K562 (cell line): ENCODE measurements around the gene KRTAP9-7.

Experiments
- ELF1 ChIP-seq: fragments of 200-800 bp; sonication (Bioruptor generic); IDR thresholded peaks from 2 replicates; pipeline ENCODE4 v1.6.1; 2016; ENCODE audit warnings: missing genetic modification characterization, missing compliant biosample characterization
- POLR2A ChIP-seq: fragments of 450-650 bp; conservative IDR thresholded peaks from 2 replicates; pipeline ENCODE4 v1.6.1; 2016
- RCOR1 ChIP-seq, 2 experiments: IDR thresholded peaks; 2 replicates each; pipeline ENCODE4 v1.6.1; 2012; ENCODE audit warnings: low read depth in 2 of 2, low read length in 2 of 2, borderline replicate concordance in 1 of 2, improper control_type of control experiment in 1 of 2
- SIN3A ChIP-seq, 2 experiments: fragments of 150-350 bp in 1 of 2; IDR thresholded peaks; 2 replicates each; pipeline ENCODE4 v1.6.1; 2011 to 2016; ENCODE audit warnings: borderline replicate concordance in 2 of 2, low read depth in 2 of 2, low read length in 2 of 2, mild to moderate bottlenecking in 2 of 2, moderate library complexity in 2 of 2; ENCODE audit not compliant: control insufficient read depth in 1 of 2
- TCF7L2 ChIP-seq: fragments of 150-350 bp; IDR thresholded peaks from 2 replicates; pipeline ENCODE4 v1.6.1; 2016; ENCODE audit warnings: low read depth, mild to moderate bottlenecking, low read length, moderate library complexity
- YY1 ChIP-seq, 3 experiments: IDR thresholded peaks; 2 replicates each; pipeline ENCODE4 v1.6.1; 2011; ENCODE audit warnings: low read length in 2 of 3, mild to moderate bottlenecking in 2 of 3, moderate library complexity in 2 of 3, borderline replicate concordance in 1 of 3, control low read depth in 1 of 3, low read depth in 1 of 3; ENCODE audit not compliant: insufficient read depth in 3 of 3, insufficient replicate concordance in 2 of 3, control insufficient read depth in 1 of 3, insufficient read length in 1 of 3; ENCODE audit errors: extremely low read depth in 1 of 3
- ZC3H8 ChIP-seq: fragments of 450-650 bp; IDR thresholded peaks from 2 replicates; pipeline ENCODE4 v1.6.1; 2017
- ZNF785 ChIP-seq: fragments of 250-450 bp; sonication (Bioruptor Pico); IDR thresholded peaks from 2 replicates; pipeline ENCODE4 v1.4.0; 2020; ENCODE audit warnings: mild to moderate bottlenecking

- TF ChIP-seq TCF7L2: no peak
- TF ChIP-seq ELF1 (tag): no peak
- no peak for TF ChIP-seq ZNF785 (CRISPR knock-in tag)
- no peak for TF ChIP-seq RCOR1 (IDR thresholded peaks at IDR 0.05; ENCODE audit: borderline replicate concordance in 1 of 2, low read depth in 2 of 2, low read length in 2 of 2)
- TF ChIP-seq YY1 (IDR thresholded peaks at IDR 0.05; ENCODE audit: borderline replicate concordance in 1 of 3, control insufficient read depth in 1 of 3, extremely low read depth in 1 of 3, insufficient read depth in 3 of 3, insufficient read length in 1 of 3, insufficient replicate concordance in 2 of 3, low read depth in 1 of 3, low read length in 2 of 3): no peak
- TF ChIP-seq POLR2A: no peak
- TF ChIP-seq ZC3H8: no peak
- no peak for TF ChIP-seq SIN3A (IDR thresholded peaks at IDR 0.05; ENCODE audit: borderline replicate concordance in 2 of 2, control insufficient read depth in 1 of 2, low read depth in 2 of 2, low read length in 2 of 2)
Observed at GRCh38 chr17:41307647-41308046, 32.1 kb downstream of the KRTAP9-7 start.
